Activated naive CD4-positive, alpha-beta T cell treated with anti-CD3 and anti-CD28 coated beads, Interleukin-2, amount 50 U/mL, for 16 hours (primary cell): ENCODE results near the gene GNB1L.
A peak's percentile ranks its signal among the peaks of the same experiment; 100 is the strongest.

ENCODE experiments used
- DNase-seq: peaks from one replicate; pipeline ENCODE4 v3.0.0-alpha.2; 2020

GNB1L gene, protein sequence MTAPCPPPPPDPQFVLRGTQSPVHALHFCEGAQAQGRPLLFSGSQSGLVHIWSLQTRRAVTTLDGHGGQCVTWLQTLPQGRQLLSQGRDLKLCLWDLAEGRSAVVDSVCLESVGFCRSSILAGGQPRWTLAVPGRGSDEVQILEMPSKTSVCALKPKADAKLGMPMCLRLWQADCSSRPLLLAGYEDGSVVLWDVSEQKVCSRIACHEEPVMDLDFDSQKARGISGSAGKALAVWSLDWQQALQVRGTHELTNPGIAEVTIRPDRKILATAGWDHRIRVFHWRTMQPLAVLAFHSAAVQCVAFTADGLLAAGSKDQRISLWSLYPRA

DNA sequence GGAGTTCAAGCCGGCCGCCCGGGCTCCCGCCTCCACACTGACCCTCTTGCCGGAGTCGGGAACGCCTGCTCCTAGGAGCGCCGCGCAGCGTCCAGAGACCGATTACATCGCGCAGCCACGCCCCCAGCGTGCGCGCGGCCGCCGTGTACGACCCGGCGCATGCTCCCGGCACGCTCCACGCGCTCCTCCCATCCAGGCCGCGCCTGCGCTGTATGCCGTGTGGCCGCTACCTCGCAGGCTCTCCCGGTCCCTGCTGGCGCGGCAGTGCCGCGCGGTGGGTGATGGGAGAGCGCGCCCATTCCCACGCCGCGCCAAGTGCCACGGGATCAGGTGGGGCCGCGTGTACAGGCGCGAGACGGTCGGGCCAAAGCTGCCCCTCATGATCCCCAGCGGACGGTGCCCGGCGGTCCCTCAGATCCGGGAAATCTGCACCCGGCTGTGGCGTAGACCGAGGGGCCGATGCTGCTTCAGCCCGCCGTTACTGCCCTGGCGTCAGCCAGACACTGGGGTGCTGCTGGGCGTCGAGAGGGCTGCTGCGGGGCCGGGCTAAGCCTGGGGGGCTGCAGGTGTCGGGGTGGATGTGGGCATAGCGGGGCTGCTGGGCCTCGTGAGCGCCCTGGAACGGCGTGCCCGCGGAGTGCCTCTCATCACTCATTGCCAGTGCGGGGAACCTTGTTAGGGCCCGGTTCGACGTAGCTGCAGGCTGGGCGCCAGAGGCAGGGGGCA is at the start of gene GNB1L, which contains the start of gene RTL10:
Gene GNB1L (minus strand): TSS at position 97 of the 726 bp plus-strand sequence. CDS start 33,519 bp downstream, outside the sequence.
Gene RTL10 (minus strand): TSS at position 97 of the 726 bp plus-strand sequence. CDS start 2,613 bp downstream, outside the sequence.
- peak; percentile 96 for DNase-seq

GRCh38 chr22:19904174-19904856 is 49.6 kb upstream of the GNB1L start:
- no peak for DNase-seq

- DNase-seq: no peak
Observed at GRCh38 chr22:19903513-19903912, 48.8 kb upstream of the GNB1L start.

GRCh38 chr22:19903031-19903430 is 48.4 kb upstream of the GNB1L start:
- no peak for DNase-seq

- DNase-seq: no peak
Observed at GRCh38 chr22:19902245-19902715, 47.6 kb upstream of the GNB1L start.

DNA sequence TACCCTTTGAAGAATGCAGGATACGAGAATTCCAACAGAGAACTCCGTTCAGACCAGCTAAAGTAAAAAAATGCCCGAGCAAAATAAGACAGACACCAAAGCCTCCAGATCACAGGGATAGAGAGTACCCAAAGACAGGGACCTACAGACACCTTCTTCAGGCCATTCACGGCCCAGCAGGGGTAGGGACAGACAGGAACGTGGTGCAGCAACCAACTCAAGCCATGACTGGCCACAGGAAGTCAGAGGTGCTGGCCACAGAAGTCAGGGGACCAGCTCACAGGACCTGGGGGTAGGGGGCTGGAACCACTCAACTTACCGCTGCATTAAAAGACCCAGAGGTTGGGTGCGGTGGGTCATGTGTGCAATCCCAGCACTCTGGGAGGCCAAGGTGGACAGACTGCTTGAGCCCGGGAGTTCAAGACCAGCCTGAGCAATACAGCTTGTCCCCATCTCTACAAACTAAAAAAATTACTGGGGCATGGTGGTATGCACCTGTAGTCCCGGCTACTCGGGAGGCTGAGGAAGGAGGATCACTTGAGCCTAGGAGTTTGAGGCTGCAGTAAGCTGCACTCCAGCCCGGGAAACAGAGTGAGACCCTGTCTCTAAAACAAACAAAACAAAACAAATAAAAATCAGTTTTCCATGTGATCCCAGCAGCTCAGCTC is 47.0 kb upstream of the GNB1L start:
- no peak for DNase-seq

GRCh38 chr22:19900707-19901436 is 46.2 kb upstream of the GNB1L start:
- DNase-seq: no peak

DNA sequence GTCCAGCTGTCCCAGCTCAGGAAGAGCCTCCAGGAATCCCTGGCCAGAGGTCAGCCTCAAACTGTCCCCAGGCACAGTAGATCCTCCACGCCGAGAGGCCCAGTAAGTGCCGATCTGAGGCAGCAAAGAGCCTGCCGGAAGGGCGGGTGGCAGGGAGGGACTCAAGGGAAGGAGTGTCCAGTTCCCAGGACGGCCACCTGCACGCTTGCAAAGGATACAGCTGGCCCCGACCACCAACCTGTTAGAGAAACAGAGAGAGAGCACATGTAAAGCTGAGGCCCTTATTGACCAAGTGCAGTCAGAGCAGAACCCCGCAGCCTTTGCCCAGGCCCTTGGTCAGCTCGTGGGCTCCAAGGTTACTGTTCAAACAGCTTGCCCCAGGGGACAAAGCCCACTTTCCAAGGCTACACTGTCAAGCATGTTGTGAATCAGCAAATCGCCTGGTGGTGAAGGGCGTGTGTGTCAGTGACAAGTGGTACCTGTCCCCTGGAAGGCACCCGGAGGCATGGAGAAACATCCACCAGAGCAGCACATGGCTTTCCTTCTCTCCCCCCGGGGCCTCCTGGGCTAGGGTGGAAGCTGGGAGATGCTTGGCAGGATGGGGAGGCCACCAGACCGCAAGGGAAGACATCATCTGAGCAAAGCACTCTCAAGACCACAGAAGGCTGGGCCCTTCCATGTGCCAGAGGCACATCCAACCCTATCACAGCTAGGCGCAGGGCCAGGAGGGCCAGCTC is 44.3 kb upstream of the GNB1L start:
- DNase-seq: no peak

DNA sequence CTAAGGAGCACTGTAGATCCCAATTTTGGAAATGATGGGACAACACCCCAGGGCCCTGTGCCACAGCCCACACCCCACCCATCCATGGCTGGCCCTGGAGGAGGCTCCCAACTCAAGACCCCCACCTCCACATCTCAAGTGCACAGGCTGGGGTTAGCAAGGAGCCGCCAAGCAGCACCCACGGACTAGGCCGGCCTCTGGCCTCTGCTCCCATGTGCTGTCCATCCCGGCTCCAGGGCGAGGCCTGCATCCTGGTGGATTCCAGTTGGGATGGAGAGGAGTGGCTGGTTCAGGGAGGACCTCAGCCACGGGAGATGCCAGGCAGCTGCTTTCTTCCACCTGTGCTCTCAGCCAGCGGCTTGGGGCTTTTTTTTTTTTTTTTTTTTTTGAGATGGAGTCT is 43.5 kb upstream of the GNB1L start:
- DNase-seq: no peak

- DNase-seq: no peak
Observed at GRCh38 chr22:19897726-19898125, 43.1 kb upstream of the GNB1L start.

- DNase-seq: peak; percentile 30
Observed at GRCh38 chr22:19896665-19897355, 42.1 kb upstream of the GNB1L start.

- no peak for DNase-seq
Observed at GRCh38 chr22:19895160-19895849, 40.6 kb upstream of the GNB1L start.

- no peak for DNase-seq
Observed at GRCh38 chr22:19893363-19893762, 38.7 kb upstream of the GNB1L start.

GRCh38 chr22:19892925-19893324 is 38.3 kb upstream of the GNB1L start:
- DNase-seq: no peak

DNA sequence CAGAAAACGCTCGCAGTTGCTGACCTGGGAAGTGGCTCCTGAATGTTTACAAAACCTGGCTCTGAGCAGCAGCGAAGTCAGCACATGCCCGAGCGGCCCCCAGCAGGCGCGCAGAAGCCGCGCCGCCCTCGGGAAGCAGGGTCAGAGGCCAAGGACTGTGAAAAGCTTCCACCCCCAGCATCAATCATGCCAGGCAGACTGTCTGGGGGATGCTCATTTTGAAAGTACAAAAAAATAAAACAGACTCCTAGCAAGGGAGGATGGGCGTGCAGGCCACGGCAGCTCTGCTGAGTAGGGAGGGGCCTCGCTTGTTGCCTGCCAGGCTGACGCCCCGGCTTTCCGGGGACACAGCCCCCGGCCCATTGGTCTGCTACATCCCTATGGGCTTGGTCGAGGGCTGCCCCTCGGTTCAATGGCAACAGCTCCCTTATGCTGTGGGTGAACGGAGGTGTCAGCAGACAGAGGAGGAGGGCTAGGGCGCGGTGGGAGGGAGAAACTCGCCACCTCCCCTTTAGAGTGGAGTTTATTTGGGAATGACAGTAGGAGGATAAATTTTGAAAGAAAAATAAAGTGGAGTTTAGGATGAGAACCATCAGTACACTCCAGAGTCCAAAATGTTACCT is 37.7 kb upstream of the GNB1L start:
- peak; percentile 71 for DNase-seq

- DNase-seq: peak; percentile 89
Observed at GRCh38 chr22:19891317-19892256, 36.9 kb upstream of the GNB1L start.

DNA sequence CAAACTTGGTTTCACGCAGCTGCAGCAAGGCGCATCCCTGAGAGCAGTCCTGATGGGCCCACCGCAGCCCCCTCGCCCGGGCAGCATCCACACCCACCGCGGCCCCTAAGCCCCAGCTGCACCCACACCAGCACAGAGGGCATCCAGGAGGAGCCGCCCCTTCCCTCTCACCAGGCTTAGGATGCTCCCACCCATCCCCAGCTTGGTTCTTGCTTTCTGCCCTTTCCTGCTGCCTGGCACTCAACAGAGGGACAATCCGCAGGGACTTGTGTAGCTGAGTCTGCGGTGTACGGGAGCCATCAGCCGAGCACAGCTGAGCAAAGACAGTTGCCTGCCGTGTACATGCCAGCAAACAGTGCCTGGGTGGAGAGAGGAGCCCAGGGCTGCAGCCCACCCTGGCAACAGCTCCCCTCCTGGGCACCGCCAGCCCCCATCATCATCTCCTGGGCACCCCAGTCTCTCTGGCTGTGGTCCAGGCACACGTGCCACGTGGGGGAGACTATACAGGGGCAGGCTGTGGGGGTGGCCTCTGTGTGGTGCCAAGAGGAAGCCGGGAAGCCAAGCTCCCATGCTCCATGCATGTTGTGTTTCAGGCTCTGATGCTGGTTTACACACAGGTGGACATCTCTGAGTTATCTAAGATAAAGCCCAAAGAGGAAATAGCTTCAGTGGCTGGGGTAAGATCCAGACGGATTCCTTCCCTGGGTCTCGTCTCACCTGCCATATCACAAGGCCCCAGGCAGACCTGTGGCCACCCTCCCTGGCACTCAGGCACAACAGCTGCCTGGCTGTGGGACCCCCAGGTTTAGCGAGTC is 36.0 kb upstream of the GNB1L start:
- DNase-seq: no peak

GRCh38 chr22:19889951-19890350 is 35.3 kb upstream of the GNB1L start:
- peak; percentile 39 for DNase-seq
